Muscle of back (tissue), 11 donors: ENCODE results near the gene IL17A. TPM values are rescaled to one million over a fixed set of nuclear protein-coding genes. Genes with fewer than 3 reads are reported as not detected.

Experiments
- DNase-seq, 3 donors: peaks; one replicate each; pipeline versions ENCODE4 v3.0.0 to v3.0.0-alpha.2; 2013
- polyA plus RNA-seq, 10 donors: library from polyadenylated mRNA; unstranded; fragments of 120-200 nt; gene quantifications; one replicate each; pipeline ENCODE4 v1.2.1, GENCODE V29; 2013; ENCODE audit not compliant: insufficient read length in 10 of 10

The IL17A gene
- polyA plus RNA-seq, 10 donors: not detected

- no peak for DNase-seq
Measured at GRCh38 chr6:52213127-52213526, 27.0 kb downstream of the IL17A start.

GRCh38 chr6:52215787-52216186, 29.6 kb downstream of the IL17A start:
- no peak for DNase-seq

GRCh38 chr6:52216932-52217575, 30.9 kb downstream of the IL17A start:
- no peak for DNase-seq

- no peak for DNase-seq
Measured at GRCh38 chr6:52217761-52218160, 31.6 kb downstream of the IL17A start.

GRCh38 chr6:52221302-52221701, 35.1 kb downstream of the IL17A start:
- no peak for DNase-seq

GRCh38 chr6:52227495-52227894, 41.3 kb downstream of the IL17A start:
- DNase-seq: no peak

GRCh38 chr6:52230685-52231084, 44.5 kb downstream of the IL17A start:
- no peak for DNase-seq

- no peak for DNase-seq
Measured at GRCh38 chr6:52231406-52232127, 45.4 kb downstream of the IL17A start.

GRCh38 chr6:52233005-52233404, 46.8 kb downstream of the IL17A start:
- DNase-seq: no peak

- DNase-seq: peak; percentile 22 to 49 (median 30)
Measured at GRCh38 chr6:52233975-52234823, 48.0 kb downstream of the IL17A start.

Other genes with a start within 250 kb of the IL17A start
- 1 to 10 TPM; 2.1 to 6.8 (median 4.2) TPM for gene PKHD1, start 98.8 kb upstream of the IL17A start, polyA plus RNA-seq
- gene IL17F, start 58.1 kb downstream of the IL17A start, polyA plus RNA-seq: not detected
- gene MCM3, start 98.4 kb downstream of the IL17A start, polyA plus RNA-seq: 10 to 100 TPM; 38.0 to 67.0 (median 44.9) TPM
- gene PAQR8, start 175.8 kb downstream of the IL17A start, polyA plus RNA-seq: 10 to 100 TPM in 1 of 10 donors, 1 to 10 TPM in 9; 5.2 to 10.2 (median 6.4) TPM
- gene EFHC1, start 234.0 kb downstream of the IL17A start, polyA plus RNA-seq: 10 to 100 TPM; 14.1 to 36.4 (median 21.2) TPM